SK-N-SH (cell line): ENCODE results near the gene MAPK4. TPM values are rescaled to one million over a fixed set of nuclear protein-coding genes. Genes with fewer than 3 reads are reported as not detected.

Experiments
- CTCF ChIA-PET: fragments of 300-600, 350-600 bp; formaldehyde crosslinking; extraction: SDS; loops from one replicate; lab custom pipeline; 2021; lab: Yijun Ruan, JAX
- POLR2A ChIA-PET: fragments of 350-600 bp; sonication (Branson Sonifier 250); formaldehyde crosslinking; extraction: SDS; loops from one replicate; lab custom pipeline; 2020; ENCODE audit warnings: antibody characterized with exemption, inconsistent platforms; lab: Yijun Ruan, JAX
- DNase-seq: peaks from one replicate; pipeline ENCODE4 v3.0.0; 2012
- H2AFZ ChIP-seq: fragments of 200-600 bp; sonication (generic); 2 replicates; pipeline ENCODE4 v1.8.1; 2016; ENCODE audit warnings: antibody characterized with exemption, mild to moderate bottlenecking, low read depth
- H3F3A ChIP-seq: fragments of 200-600 bp; sonication (generic); replicated peaks from 2 replicates; pipeline ENCODE3; 2016; ENCODE audit warnings: antibody characterized with exemption, mild to moderate bottlenecking; ENCODE audit not compliant: insufficient read depth
- H3K27ac ChIP-seq, 2 experiments: fragments of 200-500 bp in 1 of 2; fragments of 200-600 bp in 1 of 2; sonication (Bioruptor generic) in 1 of 2; sonication (generic), shearing (Covaris generic) in 1 of 2; 2 replicates each; pipeline versions ENCODE4 v1.5.1 to v1.6.1; 2014 to 2016; ENCODE audit warnings: low read depth in 2 of 2, inconsistent platforms in 1 of 2, low read length in 1 of 2, mild to moderate bottlenecking in 1 of 2, mixed read lengths in 1 of 2
- H3K27me3 ChIP-seq: fragments of 200-600 bp; sonication (generic), shearing (Covaris generic); 2 replicates; pipeline ENCODE4 v1.6.1; 2016; ENCODE audit warnings: mixed run types; ENCODE audit not compliant: insufficient read depth
- H3K36me3 ChIP-seq, 2 experiments: fragments of 200-500 bp in 1 of 2; fragments of 200-600 bp in 1 of 2; sonication (Bioruptor generic) in 1 of 2; sonication (generic) in 1 of 2; replicated peaks in 1 of 2; 2 replicates each; pipeline versions ENCODE3 to v1.5.1; 2014 to 2016; ENCODE audit warnings: low read length in 1 of 2, mild to moderate bottlenecking in 1 of 2; ENCODE audit not compliant: insufficient read depth in 2 of 2, control insufficient read depth in 1 of 2
- H3K4me1 ChIP-seq, 2 experiments: fragments of 200-500 bp in 1 of 2; fragments of 200-600 bp in 1 of 2; sonication (Bioruptor generic) in 1 of 2; sonication (generic), shearing (Covaris generic) in 1 of 2; 2 replicates each; pipeline versions ENCODE4 v1.5.1 to v1.6.1; 2014 to 2016; ENCODE audit warnings: low read depth in 1 of 2, low read length in 1 of 2, mixed run types in 1 of 2; ENCODE audit not compliant: insufficient read depth in 2 of 2, control insufficient read depth in 1 of 2
- H3K4me2 ChIP-seq: fragments of 200-600 bp; sonication (generic), shearing (Covaris generic); 2 replicates; pipeline ENCODE4 v1.6.1; 2017; ENCODE audit warnings: mixed run types
- H3K4me3 ChIP-seq, 2 experiments: fragments of 200-500 bp in 1 of 2; fragments of 200-600 bp in 1 of 2; sonication (Bioruptor generic) in 1 of 2; sonication (generic), shearing (Covaris generic) in 1 of 2; 2 replicates each; pipeline versions ENCODE4 v1.5.1 to v1.8.1; 2014 to 2016; ENCODE audit warnings: low read depth in 2 of 2, inconsistent platforms in 1 of 2, low read length in 1 of 2, mild to moderate bottlenecking in 1 of 2, mixed read lengths in 1 of 2, moderate library complexity in 1 of 2
- H3K79me2 ChIP-seq: fragments of 200-600 bp; sonication (generic); 2 replicates; pipeline ENCODE4 v1.8.1; 2017; ENCODE audit warnings: mild to moderate bottlenecking; ENCODE audit not compliant: insufficient read depth
- H3K9ac ChIP-seq: fragments of 200-600 bp; sonication (generic); 2 replicates; pipeline ENCODE4 v1.6.1; 2017; ENCODE audit warnings: mixed run types
- H3K9me2 ChIP-seq: fragments of 200-600 bp; sonication (generic); 2 replicates; pipeline ENCODE4 v1.6.1; 2017; ENCODE audit warnings: mixed run types
- H3K9me3 ChIP-seq: fragments of 200-600 bp; sonication (generic); 2 replicates; pipeline ENCODE4 v1.6.1; 2017; ENCODE audit warnings: mixed run types, mild to moderate bottlenecking, moderate library complexity
- H4K20me1 ChIP-seq: fragments of 200-600 bp; sonication (generic); 2 replicates; pipeline ENCODE4 v1.6.1; 2017; ENCODE audit warnings: mild to moderate bottlenecking, mixed run types; ENCODE audit not compliant: insufficient read depth
- CHD2 ChIP-seq: fragments of 150-350 bp; IDR thresholded peaks from 2 replicates; pipeline ENCODE4 v1.6.1; 2018; ENCODE audit warnings: low read length; ENCODE audit not compliant: partially characterized antibody
- FOSL2 ChIP-seq: IDR thresholded peaks from 2 replicates; pipeline ENCODE4 v1.4.0; 2012; ENCODE audit warnings: low read depth, mild to moderate bottlenecking, moderate library complexity, borderline replicate concordance
- FOXJ3 ChIP-seq: sonication (generic); formaldehyde crosslinking; IDR thresholded peaks from 2 replicates; pipeline ENCODE4 v1.5.1; 2020; ENCODE audit warnings: mild to moderate bottlenecking, missing genetic modification reagents
- GABPA ChIP-seq: IDR thresholded peaks from 2 replicates; pipeline ENCODE4 v1.4.0; 2012; ENCODE audit warnings: low read depth, mild to moderate bottlenecking
- GATA2 ChIP-seq: sonication (generic); formaldehyde crosslinking; IDR thresholded peaks from 2 replicates; pipeline ENCODE4 v1.5.0; 2020; ENCODE audit warnings: mild to moderate bottlenecking, missing genetic modification reagents
- IRF3 ChIP-seq: fragments of 150-350 bp; IDR thresholded peaks from 2 replicates; pipeline ENCODE4 v1.6.1; 2016; ENCODE audit warnings: mild to moderate bottlenecking, low read depth, low read length
- MXI1 ChIP-seq: IDR thresholded peaks from 2 replicates; pipeline ENCODE4 v1.6.1; 2012; ENCODE audit warnings: mild to moderate bottlenecking, low read depth, low read length, improper control_type of control experiment
- NFIC ChIP-seq: IDR thresholded peaks from 2 replicates; pipeline ENCODE4 v1.4.0; 2012; ENCODE audit warnings: borderline replicate concordance
- PBX3 ChIP-seq: IDR thresholded peaks from 2 replicates; pipeline ENCODE4; 2012
- REST ChIP-seq: IDR thresholded peaks from 2 replicates; pipeline ENCODE4 v1.6.1; 2012; ENCODE audit warnings: mild to moderate bottlenecking, low read depth, low read length, moderate library complexity
- RXRA ChIP-seq: IDR thresholded peaks from 2 replicates; pipeline ENCODE4 v1.4.0; 2012; ENCODE audit warnings: low read depth, mild to moderate bottlenecking, borderline replicate concordance
- SIN3A ChIP-seq: IDR thresholded peaks from 2 replicates; pipeline ENCODE4 v1.6.1; 2012; ENCODE audit warnings: low read depth, mild to moderate bottlenecking, low read length, moderate library complexity, borderline replicate concordance
- SMC3 ChIP-seq: IDR thresholded peaks from 2 replicates; pipeline ENCODE4 v1.6.1; 2012; ENCODE audit warnings: low read depth, low read length, improper control_type of control experiment
- TAF1 ChIP-seq: IDR thresholded peaks from 2 replicates; pipeline ENCODE4 v1.6.1; 2012; ENCODE audit warnings: low read depth, mild to moderate bottlenecking, low read length, moderate library complexity, borderline replicate concordance
- YY1 ChIP-seq: IDR thresholded peaks from 2 replicates; pipeline ENCODE4 v1.4.0; 2012; ENCODE audit warnings: low read depth, mild to moderate bottlenecking
- ZBTB33 ChIP-seq: IDR thresholded peaks from 2 replicates; pipeline ENCODE4 v1.4.0; 2012; ENCODE audit warnings: low read depth, borderline replicate concordance
- WGBS: methylation state at CpG from one replicate; pipeline ENCODE4 v1.1.6; 2017; ENCODE audit warnings: low lambda C conversion rate; 5-methylcytosine and 5-hydroxymethylcytosine counted together
- polyA plus RNA-seq, 3 experiments: library from polyadenylated mRNA; depleted of rRNA; stranded (reverse); fragments of >200 nt; gene quantifications; 2 replicates each; pipeline ENCODE4 v1.2.3, GENCODE V29; 2012

MAPK4 gene
- polyA plus RNA-seq, 1 of the 3 experiments (the other 2 are of a cell fraction), result 0.02 TPM

- Histone ChIP-seq H3K27ac (no peak overlapping the region), H3K36me3 (no peaks in the 10 kb centered on the region), H3K79me2 (no peaks in the 10 kb centered on the region), H3K4me3 (no peak overlapping the region), H4K20me1 (no peaks in the 10 kb centered on the region), H3K9me2 (no peaks in the 10 kb centered on the region), H2AFZ (no peak overlapping the region), H3K4me1 (peaks cover 0 to 25% of the 10 kb centered on the region in 2 experiments; a peak in 1 of 4 replicates)
- ChIA-PET CTCF (no interaction called here), POLR2A (no interaction called here)
- no peak for DNase-seq
- no peak for TF ChIP-seq GATA2 (CRISPR knock-in tag)
- no peak for TF ChIP-seq FOXJ3
- TF ChIP-seq REST, result no peak
- TF ChIP-seq GABPA, result no peak
- TF ChIP-seq YY1, result no peak
- no peak for TF ChIP-seq IRF3
- TF ChIP-seq CHD2, result no peak
- TF ChIP-seq SIN3A, result no peak
- TF ChIP-seq ZBTB33, result no peak
- TF ChIP-seq, all 33 proteins: peak for 0
- no peaks in the 10 kb centered on the region for H3K27me3 ChIP-seq
- H3K4me2 ChIP-seq, result no peak overlapping the region
- H3F3A ChIP-seq, result no peaks in the 10 kb centered on the region
- H3K9ac ChIP-seq, result no peak overlapping the region
- WGBS, result 39% methylated on average over 5 of the region's 5 CpGs
- no peaks in the 10 kb centered on the region for H3K9me3 ChIP-seq
Measured at GRCh38 chr18:50749421-50749820, 189.5 kb downstream of the MAPK4 start.

GRCh38 chr18:50749945-50750344, 190.1 kb downstream of the MAPK4 start:
- peaks cover 0 to 25% of the 10 kb centered on the region in 2 experiments; a peak in 1 of 4 replicates for H3K4me1 ChIP-seq
- H3F3A ChIP-seq, result no peaks in the 10 kb centered on the region
- no peak for DNase-seq
- TF ChIP-seq MXI1 (no peak), TAF1 (no peak), SMC3 (no peak), FOSL2 (no peak), RXRA (no peak), PBX3 (no peak), ZBTB33 (no peak), NFIC (no peak), IRF3 (no peak)
- no peaks in the 10 kb centered on the region for H3K79me2 ChIP-seq
- H3K9me3 ChIP-seq, result no peaks in the 10 kb centered on the region
- H3K27me3 ChIP-seq, result no peaks in the 10 kb centered on the region
- no peak overlapping the region for H3K4me3 ChIP-seq
- ChIA-PET CTCF (no interaction called here), POLR2A (no interaction called here)
- no peak overlapping the region for H2AFZ ChIP-seq
- no peaks in the 10 kb centered on the region for H4K20me1 ChIP-seq
- no peaks in the 10 kb centered on the region for H3K9me2 ChIP-seq
- 4% methylated on average over 4 of the region's 4 CpGs for WGBS
- no peak overlapping the region for H3K4me2 ChIP-seq
- H3K9ac ChIP-seq, result no peak overlapping the region
- H3K27ac ChIP-seq, result no peak overlapping the region
- no peaks in the 10 kb centered on the region for H3K36me3 ChIP-seq
